Stomach (tissue), 4 donors: ENCODE measurements around the gene NEFH.

Source experiments
- EP300 ChIP-seq: sonication (generic); formaldehyde crosslinking; IDR thresholded peaks from one replicate; pipeline ENCODE4 v1.6.1; 2017; ENCODE audit warnings: antibody characterized with exemption
- POLR2A ChIP-seq, 4 donors: fragments of 450-650 bp; IDR thresholded peaks; one replicate each; pipeline ENCODE4 v1.6.1; 2016; ENCODE audit warnings: antibody characterized with exemption in 4 of 4, control low read depth in 2 of 4, mild to moderate bottlenecking in 1 of 4, moderate library complexity in 1 of 4
- POLR2AphosphoS5 ChIP-seq, 3 donors: sonication (generic); formaldehyde crosslinking; IDR thresholded peaks; one replicate each; pipeline ENCODE4 v1.6.1; 2016; ENCODE audit warnings: antibody characterized with exemption in 3 of 3
- TF ChIP-seq, protein P1 (sequence below), 7 experiments: fragments of 450-650 bp in 4 of 7; fragments of 200-600 bp in 3 of 7; sonication (generic) in 3 of 7; IDR thresholded peaks; one replicate each; pipeline ENCODE4 v1.5.1; 2016 to 2019; ENCODE audit warnings: antibody characterized with exemption in 7 of 7, control low read depth in 2 of 7, mild to moderate bottlenecking in 1 of 7

DNA sequence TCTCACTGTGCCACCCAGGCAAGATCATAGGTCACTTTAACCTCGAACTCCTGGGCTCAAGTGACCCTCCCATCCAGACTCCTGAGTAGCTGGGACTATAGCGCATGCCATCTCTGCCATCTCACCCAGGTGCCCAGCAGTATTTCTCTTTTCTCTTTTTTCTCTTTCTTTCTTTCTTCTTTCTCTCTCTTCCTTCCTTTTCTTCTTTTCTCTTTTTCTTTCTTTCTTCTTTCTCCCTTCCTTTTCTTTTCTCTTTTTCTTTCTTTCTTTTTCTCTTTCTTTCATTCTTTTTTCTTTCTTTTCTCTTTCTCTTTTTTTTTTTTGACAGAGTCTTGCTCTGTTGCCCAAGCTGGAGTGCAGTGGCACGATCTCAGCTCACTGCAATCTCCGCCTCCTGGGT is 28.2 kb upstream of the NEFH start:
- no peak for TF ChIP-seq EP300
- no peak for TF ChIP-seq POLR2A (IDR thresholded peaks at IDR 0.05)
- TF ChIP-seq, protein P1, sequence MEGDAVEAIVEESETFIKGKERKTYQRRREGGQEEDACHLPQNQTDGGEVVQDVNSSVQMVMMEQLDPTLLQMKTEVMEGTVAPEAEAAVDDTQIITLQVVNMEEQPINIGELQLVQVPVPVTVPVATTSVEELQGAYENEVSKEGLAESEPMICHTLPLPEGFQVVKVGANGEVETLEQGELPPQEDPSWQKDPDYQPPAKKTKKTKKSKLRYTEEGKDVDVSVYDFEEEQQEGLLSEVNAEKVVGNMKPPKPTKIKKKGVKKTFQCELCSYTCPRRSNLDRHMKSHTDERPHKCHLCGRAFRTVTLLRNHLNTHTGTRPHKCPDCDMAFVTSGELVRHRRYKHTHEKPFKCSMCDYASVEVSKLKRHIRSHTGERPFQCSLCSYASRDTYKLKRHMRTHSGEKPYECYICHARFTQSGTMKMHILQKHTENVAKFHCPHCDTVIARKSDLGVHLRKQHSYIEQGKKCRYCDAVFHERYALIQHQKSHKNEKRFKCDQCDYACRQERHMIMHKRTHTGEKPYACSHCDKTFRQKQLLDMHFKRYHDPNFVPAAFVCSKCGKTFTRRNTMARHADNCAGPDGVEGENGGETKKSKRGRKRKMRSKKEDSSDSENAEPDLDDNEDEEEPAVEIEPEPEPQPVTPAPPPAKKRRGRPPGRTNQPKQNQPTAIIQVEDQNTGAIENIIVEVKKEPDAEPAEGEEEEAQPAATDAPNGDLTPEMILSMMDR (IDR thresholded peaks at IDR 0.05) = no peak
- TF ChIP-seq POLR2AphosphoS5 (IDR thresholded peaks at IDR 0.05) = no peak
